22Rv1 (cell line): ENCODE measurements around the gene OR7A10.

ENCODE experiments used
- H3K27ac ChIP-seq: fragments of 450-650 bp; 2 replicates; pipeline ENCODE4 v1.5.1; 2017
- CTCF ChIP-seq: fragments of 450-650 bp; IDR thresholded peaks from 2 replicates; pipeline ENCODE4 v1.5.1; 2017; ENCODE audit warnings: mild to moderate bottlenecking
- ZFX ChIP-seq: fragments of 450-650 bp; IDR thresholded peaks from 2 replicates; pipeline ENCODE4 v1.6.1; 2017; ENCODE audit warnings: antibody characterized with exemption, borderline replicate concordance

OR7A10 gene

GRCh38 chr19:14848822-14849221 is at the start of gene OR7A10:
Gene OR7A10 (minus strand): TSS chr19:14848922. CDS start chr19:14841877, 7,045 bp downstream.
- TF ChIP-seq CTCF, result no peak
- no peak for TF ChIP-seq ZFX

GRCh38 chr19:14890643-14891379 is 42.1 kb upstream of the OR7A10 start:
- H3K27ac ChIP-seq, result no peak overlapping the region
- no peak for TF ChIP-seq ZFX
- TF ChIP-seq CTCF, result no peak

More at GRCh38 chr19:14848822-14849221, at the start of gene OR7A10:
- H3K27ac ChIP-seq, result no peak within 1 kb of the TSS

GRCh38 chr19:14889994-14890642 is 41.4 kb upstream of the OR7A10 start:
- no peak overlapping the region for H3K27ac ChIP-seq
- TF ChIP-seq CTCF (no peak), ZFX (no peak)

GRCh38 chr19:14886032-14886431 is 37.3 kb upstream of the OR7A10 start, which contains the start of gene OR7A17:
Gene OR7A17 (minus strand): TSS chr19:14886132. CDS start chr19:14881355, 4,777 bp downstream.
- H3K27ac ChIP-seq, result no peak within 1 kb of the TSS
- TF ChIP-seq ZFX, result no peak

- TF ChIP-seq ZFX (no peak), CTCF (peak; percentile 72)
- no peak overlapping the region for H3K27ac ChIP-seq
These were observed 23.0 kb upstream of the OR7A10 start for GRCh38 chr19:14871619-14872230.

GRCh38 chr19:14868497-14868896 is 19.8 kb upstream of the OR7A10 start:
- TF ChIP-seq CTCF (no peak), ZFX (no peak)
- no peak overlapping the region for H3K27ac ChIP-seq

- TF ChIP-seq ZFX (no peak), CTCF (no peak)
- H3K27ac ChIP-seq, result no peak overlapping the region
These were observed 5.1 kb downstream of the OR7A10 start for GRCh38 chr19:14843578-14843977.
